Measurements from ENCODE around the gene USP40. TPM values are rescaled to one million over a fixed set of nuclear protein-coding genes. Genes with fewer than 3 reads are reported as not detected.

USP40 gene
- total RNA-seq, 3 donors from 2014 or later (not counting 1 experiment from before 2014, with no cell fraction given), result 17.4 to 20.6 (median 19.4) TPM

DNA sequence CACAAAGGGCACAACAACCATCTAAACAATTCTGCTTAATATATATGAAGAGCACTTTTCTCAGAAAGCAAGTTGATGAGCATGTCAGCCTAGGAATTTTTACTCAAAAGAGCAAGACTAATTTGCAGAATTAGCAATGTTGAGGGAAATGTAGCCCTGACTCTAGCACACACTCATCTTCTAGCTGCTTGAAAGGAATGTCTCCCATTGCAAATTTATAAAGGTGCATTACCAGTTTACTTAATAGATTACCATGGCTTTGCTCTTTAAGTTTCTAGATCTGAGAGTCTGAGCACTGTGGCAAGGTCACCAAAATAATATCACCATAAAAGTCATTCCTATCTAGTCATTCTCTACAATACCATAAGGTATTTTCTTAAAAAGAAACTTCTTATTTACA lies 40.8 kb downstream of the USP40 start:
- no peaks in the 10 kb centered on the region for H3K27me3 Mint-ChIP-seq (ENCODE audit: low read depth in 2 of 2)
- Histone ChIP-seq H3K9me3 (ENCODE audit: control insufficient read depth, insufficient read depth, low read length) (no peaks in the 10 kb centered on the region), H3K27me3 (ENCODE audit: control insufficient read depth, insufficient read depth, low read length) (no peaks in the 10 kb centered on the region), H3K4me3 (ENCODE audit: low read length) (no peak overlapping the region), H3K36me3 (ENCODE audit: control insufficient read depth, insufficient read depth, low read length) (peaks cover 10% of the 10 kb centered on the region), H3K27ac (ENCODE audit: low read length) (no peak overlapping the region), H3K4me1 (ENCODE audit: control insufficient read depth, insufficient read depth, low read length) (no peaks in the 10 kb centered on the region)
- no peak for DNase-seq
- TF ChIP-seq, protein P1, sequence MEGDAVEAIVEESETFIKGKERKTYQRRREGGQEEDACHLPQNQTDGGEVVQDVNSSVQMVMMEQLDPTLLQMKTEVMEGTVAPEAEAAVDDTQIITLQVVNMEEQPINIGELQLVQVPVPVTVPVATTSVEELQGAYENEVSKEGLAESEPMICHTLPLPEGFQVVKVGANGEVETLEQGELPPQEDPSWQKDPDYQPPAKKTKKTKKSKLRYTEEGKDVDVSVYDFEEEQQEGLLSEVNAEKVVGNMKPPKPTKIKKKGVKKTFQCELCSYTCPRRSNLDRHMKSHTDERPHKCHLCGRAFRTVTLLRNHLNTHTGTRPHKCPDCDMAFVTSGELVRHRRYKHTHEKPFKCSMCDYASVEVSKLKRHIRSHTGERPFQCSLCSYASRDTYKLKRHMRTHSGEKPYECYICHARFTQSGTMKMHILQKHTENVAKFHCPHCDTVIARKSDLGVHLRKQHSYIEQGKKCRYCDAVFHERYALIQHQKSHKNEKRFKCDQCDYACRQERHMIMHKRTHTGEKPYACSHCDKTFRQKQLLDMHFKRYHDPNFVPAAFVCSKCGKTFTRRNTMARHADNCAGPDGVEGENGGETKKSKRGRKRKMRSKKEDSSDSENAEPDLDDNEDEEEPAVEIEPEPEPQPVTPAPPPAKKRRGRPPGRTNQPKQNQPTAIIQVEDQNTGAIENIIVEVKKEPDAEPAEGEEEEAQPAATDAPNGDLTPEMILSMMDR (IDR thresholded peaks at IDR 0.05), result no peak
- no peaks in the 10 kb centered on the region for H3K9me3 Mint-ChIP-seq
- H3K27ac Mint-ChIP-seq, result no peak overlapping the region
- H3K4me1 Mint-ChIP-seq, result no peaks in the 10 kb centered on the region
- intact Hi-C loops (cut with micrococcal nuclease), result no loop called here
- H3K36me3 Mint-ChIP-seq, result peaks cover 7% of the 10 kb centered on the region
- no peak for ATAC-seq
- no peak overlapping the region for H3K4me3 Mint-ChIP-seq

DNA sequence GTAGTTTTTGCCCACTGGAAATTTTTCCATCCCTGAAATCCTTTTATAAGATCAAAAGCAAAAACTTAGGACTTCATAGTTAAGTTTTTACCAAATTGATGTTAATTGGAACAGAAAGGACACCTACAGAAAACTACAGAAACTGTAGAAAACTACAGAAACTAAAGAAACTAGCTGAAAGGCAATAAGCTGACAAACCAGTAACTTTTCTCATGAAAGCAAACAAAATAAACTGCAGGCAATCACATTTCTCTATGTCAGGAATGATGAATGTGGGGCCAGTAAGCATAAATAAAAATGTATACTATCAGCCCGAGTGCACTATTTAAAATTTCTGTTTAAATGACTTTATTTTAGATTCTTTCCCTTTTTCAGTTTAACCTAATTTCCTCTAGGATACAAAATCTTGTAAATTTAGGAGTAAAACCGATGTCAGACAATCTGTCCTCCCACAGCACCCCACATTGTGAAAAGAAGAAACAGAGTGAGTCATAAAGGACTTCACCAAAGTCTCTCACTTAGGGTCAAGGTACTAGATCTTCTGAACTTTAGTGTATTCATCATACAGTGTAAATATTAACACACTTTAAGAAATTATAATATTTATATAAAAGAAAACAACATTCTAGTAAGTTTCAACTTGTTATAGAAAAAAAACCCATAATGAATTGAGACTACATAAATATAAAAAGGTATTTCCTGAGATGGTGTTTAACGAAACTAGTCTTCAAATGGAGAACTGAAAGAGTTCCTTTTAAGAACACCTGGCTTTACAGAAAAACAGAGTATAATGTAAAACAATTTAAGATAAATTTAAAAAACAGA lies 46.6 kb downstream of the USP40 start:
- intact Hi-C loops (cut with micrococcal nuclease), result no loop called here
- Histone ChIP-seq H3K4me3 (ENCODE audit: low read length) (no peak overlapping the region), H3K9me3 (ENCODE audit: control insufficient read depth, insufficient read depth, low read length) (no peaks in the 10 kb centered on the region), H3K27me3 (ENCODE audit: control insufficient read depth, insufficient read depth, low read length) (no peaks in the 10 kb centered on the region), H3K36me3 (ENCODE audit: control insufficient read depth, insufficient read depth, low read length) (peaks cover 8% of the 10 kb centered on the region), H3K4me1 (ENCODE audit: control insufficient read depth, insufficient read depth, low read length) (no peaks in the 10 kb centered on the region), H3K27ac (ENCODE audit: low read length) (peak overlapping the region; percentile 50)
- Mint-ChIP-seq H3K36me3 (peaks cover 15% of the 10 kb centered on the region), H3K27me3 (ENCODE audit: low read depth in 2 of 2) (no peaks in the 10 kb centered on the region), H3K4me1 (no peaks in the 10 kb centered on the region), H3K9me3 (no peaks in the 10 kb centered on the region), H3K4me3 (no peak overlapping the region), H3K27ac (no peak overlapping the region)
- TF ChIP-seq, protein P1 (IDR thresholded peaks at IDR 0.05), result no peak
- ATAC-seq (no peak), DNase-seq (no peak)
- WGBS (ENCODE audit: insufficient coverage), result 33% methylated on average over 1 of the region's 3 CpGs

DNA sequence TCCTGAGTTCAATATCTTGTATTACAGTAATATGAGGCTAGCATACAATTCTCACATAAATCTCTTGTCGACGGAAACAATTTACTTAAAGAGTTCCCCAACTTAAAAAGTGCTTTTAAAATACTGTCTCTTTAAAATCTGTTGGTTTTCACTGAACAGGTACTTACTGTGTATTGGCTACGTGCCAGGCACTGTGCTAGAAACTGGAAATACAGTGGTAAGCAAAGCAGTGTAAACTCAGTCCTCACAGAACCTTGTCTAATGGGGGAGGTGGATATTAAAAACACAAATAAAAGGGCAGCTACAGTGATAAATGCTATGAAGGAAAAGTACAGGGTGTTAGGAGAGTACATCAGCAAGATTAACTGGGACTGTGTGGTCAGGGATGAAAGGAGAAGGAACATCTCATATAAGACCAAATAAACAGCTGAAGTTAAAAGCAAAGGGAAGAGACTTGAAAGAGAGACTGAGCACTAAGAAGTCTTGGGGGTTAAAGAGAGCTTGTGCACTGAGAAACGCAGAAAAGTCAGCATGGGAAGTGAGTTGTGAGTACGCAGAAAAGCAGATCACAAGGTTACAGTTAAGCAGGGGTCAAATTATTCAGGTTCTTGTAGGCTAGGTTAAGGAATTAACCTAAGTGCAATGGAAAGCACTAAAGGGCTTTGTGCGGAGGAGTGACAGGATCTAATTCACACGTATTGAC lies 52.5 kb downstream of the USP40 start:
- Histone ChIP-seq H3K4me3 (ENCODE audit: low read length) (no peak overlapping the region), H3K27me3 (ENCODE audit: control insufficient read depth, insufficient read depth, low read length) (no peaks in the 10 kb centered on the region), H3K4me1 (ENCODE audit: control insufficient read depth, insufficient read depth, low read length) (no peaks in the 10 kb centered on the region), H3K9me3 (ENCODE audit: control insufficient read depth, insufficient read depth, low read length) (no peaks in the 10 kb centered on the region), H3K36me3 (ENCODE audit: control insufficient read depth, insufficient read depth, low read length) (peaks cover 3% of the 10 kb centered on the region), H3K27ac (ENCODE audit: low read length) (no peak overlapping the region)
- Mint-ChIP-seq H3K36me3 (peaks cover 8% of the 10 kb centered on the region), H3K27me3 (ENCODE audit: low read depth in 2 of 2) (no peaks in the 10 kb centered on the region), H3K9me3 (no peaks in the 10 kb centered on the region), H3K4me1 (no peaks in the 10 kb centered on the region), H3K4me3 (no peak overlapping the region), H3K27ac (no peak overlapping the region)
- TF ChIP-seq, protein P1 (IDR thresholded peaks at IDR 0.05), result no peak
- 87% methylated on average over 7 of the region's 7 CpGs for WGBS (ENCODE audit: insufficient coverage)
- no peak for ATAC-seq
- intact Hi-C loops (cut with micrococcal nuclease), result no loop called here
- no peak for DNase-seq

Data from natural killer cell (primary cell).